ENCODE data around the gene VRK3.

Gene VRK3

DNA sequence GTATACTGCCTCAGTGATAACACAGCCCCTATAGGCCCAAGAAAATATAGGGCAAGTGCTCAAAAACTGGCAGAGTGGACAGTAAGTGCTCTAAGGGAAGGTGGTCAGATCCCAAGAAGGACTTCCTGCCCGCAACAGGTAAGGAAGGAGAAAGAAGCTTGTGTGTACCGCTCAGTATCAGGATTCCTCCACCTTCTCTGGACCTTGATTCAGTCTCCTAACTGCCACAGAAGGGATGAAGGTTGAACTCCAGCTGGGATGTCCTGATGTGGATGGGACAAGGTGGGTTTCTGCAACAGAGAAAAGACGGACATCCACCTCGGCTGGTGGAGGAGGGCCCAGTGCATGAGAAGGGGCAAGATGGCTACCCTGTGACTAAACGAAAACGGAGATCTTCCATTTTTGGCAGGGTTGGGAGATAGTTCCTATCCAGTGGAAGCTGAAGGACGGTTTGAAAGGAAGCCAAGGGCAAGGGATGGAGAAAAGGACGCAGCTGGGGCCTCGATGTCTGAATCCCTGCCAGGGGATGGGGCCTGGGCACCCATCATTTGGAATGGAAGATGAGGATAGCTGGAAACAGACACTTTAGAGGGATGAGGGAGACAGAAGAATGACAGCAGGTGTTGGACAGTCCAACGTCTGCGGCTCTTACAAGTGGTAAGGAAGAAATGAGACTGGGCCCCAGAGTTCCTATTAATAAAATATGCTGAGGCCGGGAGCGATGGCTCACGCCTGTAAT is 97.5 kb downstream of the VRK3 start:
- no peak for DNase-seq

DNA sequence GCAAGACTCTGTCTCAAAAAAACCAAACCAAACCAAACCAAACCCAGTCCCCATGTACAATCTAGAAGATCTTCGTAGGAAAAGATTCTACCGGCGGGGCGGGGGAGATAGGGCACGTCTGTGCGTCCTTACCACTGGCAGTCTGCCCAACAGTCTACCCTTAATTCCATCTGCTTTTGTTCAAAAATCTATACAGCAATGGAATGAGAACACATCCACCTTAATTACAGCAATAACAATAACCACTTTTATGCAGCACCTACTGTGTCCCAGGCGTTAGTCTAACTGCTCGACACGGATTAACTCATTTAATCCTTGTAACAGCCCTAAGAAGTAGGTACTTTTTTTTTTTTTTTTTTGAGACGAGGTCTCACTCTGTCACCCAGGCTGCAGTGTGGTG is 98.7 kb downstream of the VRK3 start:
- no peak for DNase-seq
